OCI-LY1 (cell line): Measurements from ENCODE around the gene RALGPS2.
A peak's percentile ranks its signal among the peaks of the same experiment; 100 is the strongest.

ENCODE experiments used
- EZH2 ChIP-seq: fragments of 200-600 bp; sonication (generic), shearing (Covaris generic); IDR thresholded peaks from 2 replicates; pipeline ENCODE4 v1.8.0; 2017; ENCODE audit warnings: borderline replicate concordance, mixed run types, mild to moderate bottlenecking, antibody characterized with exemption, low read length, moderate library complexity, mixed read lengths
- TF ChIP-seq, protein P1 (sequence below): fragments of 200-600 bp; sonication (generic), shearing (Covaris generic); IDR thresholded peaks from 2 replicates; pipeline ENCODE4 v1.5.1; 2017; ENCODE audit warnings: mild to moderate bottlenecking, antibody characterized with exemption, low read length, moderate library complexity, mixed read lengths

GRCh38 chr1:178733972-178734371 is 8.9 kb downstream of the RALGPS2 start:
- TF ChIP-seq, protein P1, sequence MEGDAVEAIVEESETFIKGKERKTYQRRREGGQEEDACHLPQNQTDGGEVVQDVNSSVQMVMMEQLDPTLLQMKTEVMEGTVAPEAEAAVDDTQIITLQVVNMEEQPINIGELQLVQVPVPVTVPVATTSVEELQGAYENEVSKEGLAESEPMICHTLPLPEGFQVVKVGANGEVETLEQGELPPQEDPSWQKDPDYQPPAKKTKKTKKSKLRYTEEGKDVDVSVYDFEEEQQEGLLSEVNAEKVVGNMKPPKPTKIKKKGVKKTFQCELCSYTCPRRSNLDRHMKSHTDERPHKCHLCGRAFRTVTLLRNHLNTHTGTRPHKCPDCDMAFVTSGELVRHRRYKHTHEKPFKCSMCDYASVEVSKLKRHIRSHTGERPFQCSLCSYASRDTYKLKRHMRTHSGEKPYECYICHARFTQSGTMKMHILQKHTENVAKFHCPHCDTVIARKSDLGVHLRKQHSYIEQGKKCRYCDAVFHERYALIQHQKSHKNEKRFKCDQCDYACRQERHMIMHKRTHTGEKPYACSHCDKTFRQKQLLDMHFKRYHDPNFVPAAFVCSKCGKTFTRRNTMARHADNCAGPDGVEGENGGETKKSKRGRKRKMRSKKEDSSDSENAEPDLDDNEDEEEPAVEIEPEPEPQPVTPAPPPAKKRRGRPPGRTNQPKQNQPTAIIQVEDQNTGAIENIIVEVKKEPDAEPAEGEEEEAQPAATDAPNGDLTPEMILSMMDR, result peak; percentile 21; the same call in 1 of the 2 replicates
- no peak for TF ChIP-seq EZH2
